Neural crest cell (in vitro differentiated cells): ENCODE results near the gene PHF8. TPM values are rescaled to one million over a fixed set of nuclear protein-coding genes. Genes with fewer than 3 reads are reported as not detected.

Experiments used
- DNase-seq: peaks from one replicate; pipeline ENCODE4 v3.0.0; 2021; ENCODE audit warnings: low read depth, mixed read lengths, low spot score
- H3K27ac Mint-ChIP-seq: one replicate; pipeline ENCODE4 v1.8.0; 2021; ENCODE audit warnings: mild to moderate bottlenecking, mixed read lengths; ENCODE audit not compliant: unreplicated experiment
- H3K27me3 Mint-ChIP-seq: 2 replicates; pipeline ENCODE4 v1.8.0; 2021; ENCODE audit warnings: low read depth, mild to moderate bottlenecking, mixed read lengths
- H3K36me3 Mint-ChIP-seq: 2 replicates; pipeline ENCODE4 v1.8.0; 2021; ENCODE audit warnings: low read depth, mild to moderate bottlenecking, mixed read lengths
- H3K4me1 Mint-ChIP-seq: 2 replicates; pipeline ENCODE4 v1.8.0; 2021; ENCODE audit warnings: mixed read lengths
- H3K4me3 Mint-ChIP-seq: one replicate; pipeline ENCODE4 v1.8.0; 2021; ENCODE audit warnings: mild to moderate bottlenecking, mixed read lengths
- H3K9me3 Mint-ChIP-seq: 2 replicates; pipeline ENCODE4 v1.8.0; 2021; ENCODE audit warnings: mixed read lengths
- total RNA-seq: library from RNA; stranded (reverse); gene quantifications from 2 replicates; pipeline ENCODE4 v1.2.1, GENCODE V29; 2021
- TF ChIP-seq, protein P1 (sequence below): fragments of 200-600 bp; sonication (generic); conservative IDR thresholded peaks from 2 replicates; pipeline ENCODE4 v1.5.0; 2021; ENCODE audit warnings: antibody characterized with exemption, mild to moderate bottlenecking

PHF8 gene
- total RNA-seq, 1 donor from 2014 or later: 38.1 TPM

DNA sequence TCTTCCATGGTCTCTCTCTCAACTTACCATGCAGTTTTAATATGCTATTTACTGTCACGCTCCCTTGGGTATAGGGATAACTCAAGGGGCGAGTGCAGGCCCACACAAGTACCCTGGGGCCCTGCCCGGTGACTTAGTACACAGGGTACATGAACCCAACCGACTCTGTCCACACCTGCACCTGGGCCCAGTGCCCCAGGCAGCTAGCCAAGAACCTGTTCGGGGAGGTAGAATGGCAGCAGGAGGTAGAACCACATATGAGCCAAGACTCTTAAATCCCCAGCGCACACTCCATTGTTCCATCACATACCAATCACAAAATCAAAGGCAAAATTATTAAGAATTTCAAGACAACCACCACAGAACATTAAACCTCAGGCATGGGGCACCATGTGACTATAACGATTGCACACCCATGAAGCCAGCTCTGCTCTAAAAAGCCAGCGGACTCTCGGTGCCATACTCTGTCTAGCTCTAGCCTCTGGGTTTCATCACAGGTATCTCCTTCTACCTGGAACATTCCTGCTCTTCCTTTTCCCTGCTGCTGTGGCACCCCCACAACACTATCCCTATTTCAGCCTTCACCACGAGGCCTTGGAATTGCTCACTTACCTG, 14.6 kb downstream of the PHF8 start:
- Mint-ChIP-seq H3K27ac (no peak overlapping the region), H3K36me3 (peaks cover 28% of the 10 kb centered on the region), H3K27me3 (no peaks in the 10 kb centered on the region), H3K4me1 (peaks cover 6% of the 10 kb centered on the region), H3K4me3 (no peak overlapping the region), H3K9me3 (peaks cover 9% of the 10 kb centered on the region)
- no peak for DNase-seq
- TF ChIP-seq, protein P1, sequence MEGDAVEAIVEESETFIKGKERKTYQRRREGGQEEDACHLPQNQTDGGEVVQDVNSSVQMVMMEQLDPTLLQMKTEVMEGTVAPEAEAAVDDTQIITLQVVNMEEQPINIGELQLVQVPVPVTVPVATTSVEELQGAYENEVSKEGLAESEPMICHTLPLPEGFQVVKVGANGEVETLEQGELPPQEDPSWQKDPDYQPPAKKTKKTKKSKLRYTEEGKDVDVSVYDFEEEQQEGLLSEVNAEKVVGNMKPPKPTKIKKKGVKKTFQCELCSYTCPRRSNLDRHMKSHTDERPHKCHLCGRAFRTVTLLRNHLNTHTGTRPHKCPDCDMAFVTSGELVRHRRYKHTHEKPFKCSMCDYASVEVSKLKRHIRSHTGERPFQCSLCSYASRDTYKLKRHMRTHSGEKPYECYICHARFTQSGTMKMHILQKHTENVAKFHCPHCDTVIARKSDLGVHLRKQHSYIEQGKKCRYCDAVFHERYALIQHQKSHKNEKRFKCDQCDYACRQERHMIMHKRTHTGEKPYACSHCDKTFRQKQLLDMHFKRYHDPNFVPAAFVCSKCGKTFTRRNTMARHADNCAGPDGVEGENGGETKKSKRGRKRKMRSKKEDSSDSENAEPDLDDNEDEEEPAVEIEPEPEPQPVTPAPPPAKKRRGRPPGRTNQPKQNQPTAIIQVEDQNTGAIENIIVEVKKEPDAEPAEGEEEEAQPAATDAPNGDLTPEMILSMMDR: no peak

DNA sequence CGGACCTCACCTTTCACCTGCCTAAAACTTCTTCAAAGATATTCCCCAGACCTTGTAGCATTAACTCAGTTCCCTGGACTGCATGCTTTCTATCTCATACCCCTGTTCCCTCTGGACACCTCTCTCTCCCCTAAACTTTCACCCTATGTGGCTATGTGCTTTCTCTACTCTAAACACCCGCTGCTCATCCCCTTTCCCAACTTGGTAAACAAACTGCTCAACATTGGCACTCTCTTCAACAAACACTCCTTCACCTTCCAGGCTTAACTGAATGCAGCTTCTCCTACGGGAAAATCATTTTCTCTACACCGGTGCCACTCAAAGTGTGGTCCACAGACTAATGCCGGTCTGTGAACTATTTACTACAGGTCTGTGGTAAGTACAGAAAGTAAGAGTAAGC, 19.9 kb downstream of the PHF8 start:
- Mint-ChIP-seq H3K36me3 (peaks cover 40% of the 10 kb centered on the region), H3K9me3 (peaks cover 12% of the 10 kb centered on the region), H3K27me3 (no peaks in the 10 kb centered on the region), H3K4me3 (no peak overlapping the region), H3K4me1 (no peaks in the 10 kb centered on the region), H3K27ac (no peak overlapping the region)
- no peak for DNase-seq
- TF ChIP-seq, protein P1: no peak

DNA sequence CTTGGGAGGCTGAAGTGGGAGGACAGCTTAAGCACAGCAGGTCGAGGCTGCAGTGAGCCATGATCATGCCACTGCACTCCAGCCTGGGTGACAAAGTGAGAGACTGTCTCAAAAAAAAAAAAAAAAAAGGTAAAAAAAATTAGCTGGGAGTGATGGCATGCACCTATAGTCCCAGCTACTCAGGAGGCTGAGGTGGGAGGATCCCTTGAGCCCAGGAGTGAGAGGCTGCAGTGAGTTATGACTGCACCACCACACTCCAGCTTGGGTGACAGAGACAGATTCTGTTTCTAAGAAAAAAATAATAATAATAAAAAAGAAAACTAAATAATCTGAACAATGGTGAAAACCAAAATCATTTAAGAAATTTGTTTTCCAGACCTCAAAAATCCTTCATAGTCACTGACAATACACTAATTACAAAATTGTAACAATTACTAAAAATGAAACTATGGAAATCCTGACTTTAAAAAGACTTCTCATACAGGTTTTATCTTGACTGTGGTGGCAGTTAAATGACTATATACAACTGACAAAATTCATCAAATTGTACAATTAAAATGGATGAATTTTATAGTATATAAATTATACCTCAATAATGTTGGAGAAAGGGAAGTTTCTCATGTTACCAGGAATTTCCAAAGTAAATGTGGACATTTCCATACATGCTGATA, 31.3 kb downstream of the PHF8 start:
- no peak overlapping the region for H3K4me3 Mint-ChIP-seq
- TF ChIP-seq, protein P1: no peak
- H3K4me1 Mint-ChIP-seq: no peaks in the 10 kb centered on the region
- peaks cover 3% of the 10 kb centered on the region for H3K9me3 Mint-ChIP-seq
- H3K36me3 Mint-ChIP-seq: peaks cover 30% of the 10 kb centered on the region
- no peak overlapping the region for H3K27ac Mint-ChIP-seq
- no peak for DNase-seq
- H3K27me3 Mint-ChIP-seq: no peaks in the 10 kb centered on the region

DNA sequence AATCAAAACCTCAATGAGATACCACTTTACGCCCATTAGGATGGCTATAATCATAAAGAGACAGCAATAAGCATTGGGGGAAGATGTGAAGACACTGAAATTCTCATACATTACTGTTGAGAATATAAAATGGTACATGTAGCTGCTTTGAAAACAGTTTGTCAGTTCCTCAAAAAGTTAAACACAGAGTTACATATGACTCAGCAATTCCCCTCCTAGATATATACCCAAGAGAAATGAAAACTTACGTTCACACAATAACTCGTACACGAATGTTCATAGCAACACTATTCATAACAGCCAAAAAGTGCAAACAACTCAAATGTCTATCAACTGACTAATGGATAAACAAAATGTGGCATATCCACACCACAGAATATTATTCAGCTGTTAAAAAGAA, 36.6 kb downstream of the PHF8 start:
- Mint-ChIP-seq H3K36me3 (peaks cover 22% of the 10 kb centered on the region), H3K27me3 (no peaks in the 10 kb centered on the region), H3K4me1 (no peaks in the 10 kb centered on the region), H3K4me3 (no peak overlapping the region), H3K27ac (no peak overlapping the region), H3K9me3 (peaks cover 3% of the 10 kb centered on the region)
- no peak for DNase-seq
- TF ChIP-seq, protein P1: no peak

DNA sequence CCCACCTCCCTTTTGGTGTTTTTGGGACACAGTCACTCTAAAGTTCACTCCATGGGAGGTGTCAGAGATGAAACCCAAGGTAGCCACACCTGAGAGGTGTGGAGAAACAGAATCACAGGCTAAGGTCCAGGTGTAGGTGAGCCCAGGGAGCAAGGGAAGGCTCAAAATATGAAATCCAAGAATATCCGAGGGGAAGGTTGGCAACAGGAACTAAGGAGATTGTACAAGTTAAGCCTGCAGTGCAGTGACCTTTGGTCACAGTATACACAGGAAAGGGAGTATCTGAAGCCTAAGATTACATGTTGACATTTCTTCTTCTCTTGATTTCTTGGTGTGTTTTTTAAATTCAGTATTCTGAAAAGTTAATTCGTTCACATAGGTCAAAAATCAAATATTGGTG, 46.5 kb downstream of the PHF8 start:
- no peak overlapping the region for H3K27ac Mint-ChIP-seq
- DNase-seq: no peak
- H3K27me3 Mint-ChIP-seq: no peaks in the 10 kb centered on the region
- peaks cover 2% of the 10 kb centered on the region for H3K9me3 Mint-ChIP-seq
- H3K4me3 Mint-ChIP-seq: no peak overlapping the region
- TF ChIP-seq, protein P1: no peak
- no peaks in the 10 kb centered on the region for H3K4me1 Mint-ChIP-seq
- peaks cover 30% of the 10 kb centered on the region for H3K36me3 Mint-ChIP-seq
